Spleen (tissue), 11 donors: Measurements from ENCODE around the gene RUFY1. TPM values are rescaled to one million over a fixed set of nuclear protein-coding genes. Genes with fewer than 3 reads are reported as not detected.

ENCODE experiments used
- DNase-seq: peaks from one replicate; pipeline ENCODE4 v3.0.0-alpha.2; 2020
- H3K27ac ChIP-seq, 8 donors: fragments of 200-600 bp; sonication (generic) in 7 of 8; 1 replicate in 4 of 8; 2 replicates in 4 of 8; pipeline versions ENCODE4 v1.5.0 to v1.8.0; 2016 to 2021; ENCODE audit warnings: inconsistent platforms in 4 of 8, mild to moderate bottlenecking in 4 of 8, moderate library complexity in 1 of 8
- H3K27me3 ChIP-seq, 7 donors: fragments of 200-600 bp; sonication (generic) in 6 of 7; replicated peaks in 1 of 7; 1 replicate in 4 of 7; 2 replicates in 3 of 7; pipeline versions ENCODE4 v1.5.0 to v1.8.0; 2016 to 2021; ENCODE audit warnings: inconsistent platforms in 3 of 7, mild to moderate bottlenecking in 1 of 7
- H3K36me3 ChIP-seq, 6 donors: fragments of 200-600 bp; sonication (generic) in 5 of 6; 1 replicate in 4 of 6; 2 replicates in 2 of 6; pipeline versions ENCODE4 v1.5.0 to v1.8.0; 2016 to 2021; ENCODE audit warnings: inconsistent platforms in 2 of 6
- H3K4me1 ChIP-seq, 6 donors: fragments of 200-600 bp; sonication (generic) in 5 of 6; 1 replicate in 3 of 6; 2 replicates in 3 of 6; pipeline versions ENCODE4 v1.5.0 to v1.8.0; 2016 to 2021; ENCODE audit warnings: inconsistent platforms in 3 of 6
- H3K4me3 ChIP-seq, 8 donors: fragments of 200-600 bp; sonication (generic) in 7 of 8; 1 replicate in 4 of 8; 2 replicates in 4 of 8; pipeline versions ENCODE4 v1.5.0 to v1.8.0; 2016 to 2021; ENCODE audit warnings: inconsistent platforms in 4 of 8, mild to moderate bottlenecking in 4 of 8, moderate library complexity in 2 of 8
- H3K9me3 ChIP-seq, 8 donors: fragments of 200-600 bp; sonication (generic) in 7 of 8; 1 replicate in 4 of 8; 2 replicates in 4 of 8; pipeline versions ENCODE4 v1.5.0 to v1.8.0; 2016 to 2021; ENCODE audit warnings: inconsistent platforms in 4 of 8
- POLR2A ChIP-seq, 3 donors: fragments of 450-650 bp; IDR thresholded peaks; one replicate each; pipeline ENCODE4 v1.5.1; 2017; ENCODE audit warnings: antibody characterized with exemption in 3 of 3, mild to moderate bottlenecking in 1 of 3
- POLR2AphosphoS5 ChIP-seq, 3 donors: sonication (generic); formaldehyde crosslinking; IDR thresholded peaks; one replicate each; pipeline ENCODE4 v1.5.1; 2017; ENCODE audit warnings: antibody characterized with exemption in 3 of 3
- WGBS, 5 donors: extraction: QIAGEN DNeasy Blood & Tissue Kit in 3 of 5; methylation state at CpG; one replicate each; pipeline versions ENCODE4 v1.1.5 to v1.1.7; 2013 to 2018; 5-methylcytosine and 5-hydroxymethylcytosine counted together
- intact Hi-C: fragments of 100-400 bp; cut with DNase I; formaldehyde crosslinking; loops from one replicate; pipeline ENCODE4 v1.15.0; 2023; ENCODE audit warnings: low total_unique reads
- polyA plus RNA-seq, 3 donors: library from polyadenylated mRNA; stranded (reverse); fragments of 200-250 nt; gene quantifications; one replicate each; pipeline ENCODE4 v1.2.1, GENCODE V29; 2013
- total RNA-seq, 7 donors: library from RNA; depleted of rRNA in 3 of 7; stranded (reverse); fragments of >200 nt in 3 of 7; fragmentation: NEBNext Ultra II Directional in 4 of 7; extraction: Animal tissue kit (Norgen Biotek cat#: 25700) in 4 of 7; gene quantifications; one replicate each; pipeline versions ENCODE4 v1.1.0 to v1.2.1, GENCODE V29; 2016 to 2021
- TF ChIP-seq, protein P1 (sequence below), 11 experiments: fragments of 200-600 bp in 7 of 11; fragments of 450-650 bp in 4 of 11; sonication (generic) in 4 of 11; IDR thresholded peaks in 8 of 11; conservative IDR thresholded peaks in 3 of 11; 1 replicate in 7 of 11; 2 replicates in 4 of 11; pipeline versions ENCODE4 v1.4.0 to v1.8.0; 2016 to 2021; ENCODE audit warnings: antibody characterized with exemption in 11 of 11, inconsistent platforms in 4 of 11, mild to moderate bottlenecking in 1 of 11
- donor health status: healthy with polysubstance abuse.
- donor health status: DM: no; HTN: no; CAD: no; lungs with moderate emphysema.
- donor health status: DM: no; HTN: no; CAD: no.
- donor health status: Bipolar disorder and iron deficiency.
- donor health status: healthy.
- donor health status: DM: no; HTN: no; CAD: no.
- donor health status: DM: yes; HTN: yes; CAD: no.

Gene RUFY1
- total and polyA plus RNA-seq, 10 donors, result 33.9 to 89.6 (median 67.3) TPM

DNA sequence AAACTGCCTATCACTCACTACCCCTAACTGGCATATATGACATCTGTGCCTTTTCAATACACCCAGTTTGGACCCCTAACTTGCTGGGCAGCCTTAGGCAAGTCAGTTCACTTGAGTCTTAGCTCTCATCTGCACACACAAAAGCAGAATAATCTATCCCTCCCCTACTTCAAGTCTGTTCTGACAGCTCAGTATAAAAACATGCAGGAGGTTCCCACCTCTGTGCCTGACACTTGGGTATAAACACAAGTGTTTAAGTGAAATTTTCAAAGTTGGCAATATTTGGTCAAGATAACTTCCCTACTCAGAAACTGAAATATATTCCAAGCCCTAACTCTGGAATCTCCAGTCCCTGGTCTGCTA, 60.5 kb downstream of the RUFY1 start:
- intact Hi-C loops, result loop anchor here (10.0 kb wide), 1 partner anchor 56 kb away; the partner anchor contains the start of gene RUFY1
- Histone ChIP-seq H3K4me1 (peaks cover 5 to 83% (median 39%) of the 10 kb centered on the region in 6 donors), H3K9me3 (no peaks in the 10 kb centered on the region), H3K4me3 (no peak overlapping the region), H3K36me3 (peaks cover 5 to 100% (median 91%) of the 10 kb centered on the region in 6 donors), H3K27me3 (no peaks in the 10 kb centered on the region), H3K27ac (peak overlapping the region in 1 of 8 donors; percentile 2)
- no peak for TF ChIP-seq POLR2AphosphoS5 (IDR thresholded peaks at IDR 0.05)
- TF ChIP-seq, protein P1, sequence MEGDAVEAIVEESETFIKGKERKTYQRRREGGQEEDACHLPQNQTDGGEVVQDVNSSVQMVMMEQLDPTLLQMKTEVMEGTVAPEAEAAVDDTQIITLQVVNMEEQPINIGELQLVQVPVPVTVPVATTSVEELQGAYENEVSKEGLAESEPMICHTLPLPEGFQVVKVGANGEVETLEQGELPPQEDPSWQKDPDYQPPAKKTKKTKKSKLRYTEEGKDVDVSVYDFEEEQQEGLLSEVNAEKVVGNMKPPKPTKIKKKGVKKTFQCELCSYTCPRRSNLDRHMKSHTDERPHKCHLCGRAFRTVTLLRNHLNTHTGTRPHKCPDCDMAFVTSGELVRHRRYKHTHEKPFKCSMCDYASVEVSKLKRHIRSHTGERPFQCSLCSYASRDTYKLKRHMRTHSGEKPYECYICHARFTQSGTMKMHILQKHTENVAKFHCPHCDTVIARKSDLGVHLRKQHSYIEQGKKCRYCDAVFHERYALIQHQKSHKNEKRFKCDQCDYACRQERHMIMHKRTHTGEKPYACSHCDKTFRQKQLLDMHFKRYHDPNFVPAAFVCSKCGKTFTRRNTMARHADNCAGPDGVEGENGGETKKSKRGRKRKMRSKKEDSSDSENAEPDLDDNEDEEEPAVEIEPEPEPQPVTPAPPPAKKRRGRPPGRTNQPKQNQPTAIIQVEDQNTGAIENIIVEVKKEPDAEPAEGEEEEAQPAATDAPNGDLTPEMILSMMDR (IDR thresholded peaks at IDR 0.05 in 8 of 11, conservative IDR thresholded peaks at IDR 0.05 in 3 of 11), result no peak
- no peak for TF ChIP-seq POLR2A (IDR thresholded peaks at IDR 0.05)
- DNase-seq, result no peak

DNA sequence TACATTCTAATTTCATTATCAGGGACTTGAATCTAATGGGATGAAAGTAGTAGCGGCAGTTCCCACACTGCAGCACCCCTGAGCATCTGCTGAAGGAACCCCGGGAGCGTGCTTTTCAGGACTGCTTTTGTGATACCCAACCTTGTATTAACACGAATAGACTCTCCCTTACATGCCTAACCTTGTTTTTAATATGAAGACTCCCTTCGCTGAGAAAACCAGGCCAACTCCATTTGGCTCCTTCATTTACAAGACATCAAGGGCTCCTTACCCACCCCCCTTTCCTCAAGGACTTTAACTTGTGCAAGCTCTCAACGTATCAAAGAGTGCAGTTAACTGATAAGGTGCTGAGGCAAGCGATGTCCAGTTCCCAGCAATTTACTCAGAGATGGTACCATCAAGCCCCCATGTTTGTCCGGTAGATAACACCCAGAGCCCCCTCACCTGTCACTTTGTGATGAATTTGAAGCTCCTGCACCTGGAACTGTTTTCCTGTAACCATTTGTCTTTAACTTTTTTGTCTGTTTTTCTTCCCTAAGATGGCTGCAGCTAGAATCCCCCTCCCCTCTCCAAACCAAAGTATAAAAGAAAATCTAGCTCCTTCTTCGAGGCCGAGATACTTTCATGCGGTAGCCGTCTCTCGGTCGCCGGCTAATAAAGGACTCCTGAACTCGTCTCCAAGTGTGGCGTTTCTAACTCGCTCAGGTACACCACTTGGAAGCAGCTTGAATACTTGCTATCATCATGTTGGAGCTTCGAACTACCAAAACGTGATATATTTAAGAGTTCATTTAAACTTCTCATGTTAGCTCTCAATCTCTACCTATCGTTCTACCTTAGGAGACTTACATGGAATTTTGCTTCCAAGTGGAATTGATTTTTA, 62.5 kb downstream of the RUFY1 start:
- TF ChIP-seq POLR2AphosphoS5 (IDR thresholded peaks at IDR 0.05) (peak in 1 of 3 donors; percentile 50), POLR2A (IDR thresholded peaks at IDR 0.05) (no peak)
- TF ChIP-seq, protein P1 (IDR thresholded peaks at IDR 0.05 in 8 of 11, conservative IDR thresholded peaks at IDR 0.05 in 3 of 11), result no peak
- Histone ChIP-seq H3K27ac (no peak overlapping the region), H3K4me1 (peaks cover 19 to 95% (median 57%) of the 10 kb centered on the region in 6 donors), H3K4me3 (no peak overlapping the region), H3K9me3 (no peaks in the 10 kb centered on the region), H3K36me3 (peaks cover 9 to 100% (median 93%) of the 10 kb centered on the region in 6 donors), H3K27me3 (no peaks in the 10 kb centered on the region)
- 84 to 91% (median 88%) methylated on average over 21 of the region's 21 CpGs for WGBS, 5 donors
- DNase-seq, result peak; percentile 32
- intact Hi-C loops, result loop anchor here (10.0 kb wide), 1 partner anchor 58 kb away; the partner anchor contains the start of gene RUFY1

DNA sequence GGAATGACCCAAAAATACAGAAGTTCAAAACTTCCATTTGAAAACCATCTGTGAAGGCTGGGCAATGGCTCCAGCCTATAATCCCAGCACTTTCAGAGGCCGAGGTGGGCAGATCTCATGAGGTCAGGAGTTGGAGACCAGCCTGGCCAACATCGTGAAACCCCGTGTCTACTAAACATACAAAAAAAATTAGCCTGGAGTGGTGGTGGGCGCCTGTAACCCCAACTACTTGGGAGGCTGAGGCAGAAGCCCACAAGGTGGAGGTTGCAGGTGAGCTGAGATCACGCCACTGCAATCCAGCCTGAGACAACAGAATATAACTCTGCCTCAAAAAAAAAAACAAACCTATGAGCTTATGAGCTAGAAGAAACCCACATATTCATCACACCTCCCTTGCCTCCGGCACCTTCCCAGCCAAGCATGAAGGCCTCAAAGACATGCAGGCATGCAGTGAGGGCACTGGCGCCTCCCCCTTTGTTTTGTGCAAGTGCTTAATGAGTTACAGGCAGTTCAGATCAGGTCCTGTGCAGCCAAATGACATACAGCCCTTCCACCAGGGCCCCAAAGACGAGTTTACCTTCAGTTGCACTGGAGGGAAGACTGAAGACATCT, 63.2 kb downstream of the RUFY1 start:
- DNase-seq, result peak; percentile 49
- H3K4me1 ChIP-seq, result peaks cover 21 to 95% (median 61%) of the 10 kb centered on the region in 6 donors

More for the DNA sequence above, 63.2 kb downstream of the RUFY1 start:
- no peak overlapping the region for H3K27ac ChIP-seq
- 81 to 90% (median 83%) methylated on average over 8 of the region's 8 CpGs for WGBS, 5 donors
- no peaks in the 10 kb centered on the region for H3K9me3 ChIP-seq
- H3K4me3 ChIP-seq, result no peak overlapping the region
- peak in 2 of 3 donors; percentile 73 to 86 for TF ChIP-seq POLR2AphosphoS5 (IDR thresholded peaks at IDR 0.05)
- TF ChIP-seq, protein P1 (IDR thresholded peaks at IDR 0.05 in 8 of 11, conservative IDR thresholded peaks at IDR 0.05 in 3 of 11), result no peak
- H3K27me3 ChIP-seq, result no peaks in the 10 kb centered on the region
- peaks cover 12 to 100% (median 98%) of the 10 kb centered on the region in 6 donors for H3K36me3 ChIP-seq
- intact Hi-C loops, result loop anchor here (10.0 kb wide), 1 partner anchor 59 kb away; the partner anchor contains the start of gene RUFY1
